ENCODE results near the gene MCMBP.

- no peak for TF ChIP-seq CTCF (IDR thresholded peaks at IDR 0.05)
- TF ChIP-seq POLR2A (IDR thresholded peaks at IDR 0.05) = no peak
These were observed 54.4 kb downstream of the MCMBP start for GRCh38 chr10:119817991-119818888.

All from esophagus squamous epithelium (tissue), 4 donors.